ENCODE data around the gene BCL7C. TPM values are rescaled to one million over a fixed set of nuclear protein-coding genes. Genes with fewer than 3 reads are reported as not detected.

BCL7C gene
- total and polyA plus RNA-seq, 10 of the 15 experiments (the other 5 are each of a cell fraction or from before 2014, with no cell fraction given) = 1.1 to 30.5 (median 13.7) TPM

GRCh38 chr16:30922960-30923535 is 29.2 kb upstream of the BCL7C start (continued):
- TF ChIP-seq KAT2A (conservative IDR thresholded peaks at IDR 0.05; ENCODE audit: control insufficient read depth, low read depth, low read length) = no peak
- TF ChIP-seq ZBED1 (IDR thresholded peaks at IDR 0.05; ENCODE audit: borderline replicate concordance) = no peak
- TF ChIP-seq TAF1 (IDR thresholded peaks at IDR 0.05; ENCODE audit: borderline replicate concordance, low read depth, low read length) = peak; percentile 26; the same call in 1 of the 2 replicates
- peak; percentile 19; the same call in 1 of the 2 replicates for TF ChIP-seq SMAD5 (IDR thresholded peaks at IDR 0.05; ENCODE audit: low read depth)
- peak; percentile 42 for TF ChIP-seq TBL1XR1 (IDR thresholded peaks at IDR 0.05; ENCODE audit: low read depth, low read length)
- no peak for TF ChIP-seq SREBF2 (IDR thresholded peaks at IDR 0.05; ENCODE audit: low read length)
- TF ChIP-seq BRCA1 (IDR thresholded peaks at IDR 0.05; ENCODE audit: low read depth, low read length) = no peak
- TF ChIP-seq DPF2 (IDR thresholded peaks at IDR 0.05) = no peak
- TF ChIP-seq PBX3 (IDR thresholded peaks at IDR 0.05; ENCODE audit: insufficient replicate concordance, low read depth, low read length) = peak; percentile 34
- TF ChIP-seq SIX5 (IDR thresholded peaks at IDR 0.05; ENCODE audit: low read depth, low read length, severe bottlenecking) = peak; percentile 96
- peak; percentile 85 for TF ChIP-seq RELB (IDR thresholded peaks at IDR 0.05; ENCODE audit: low read depth)
- no peak for TF ChIP-seq CBX5 (IDR thresholded peaks at IDR 0.05; ENCODE audit: low read depth)
- TF ChIP-seq USF2 (IDR thresholded peaks at IDR 0.05; ENCODE audit: borderline replicate concordance, low read depth, low read length) = no peak; the same call in 1 of the 2 replicates
- TF ChIP-seq IRF3 (IDR thresholded peaks at IDR 0.05) = no peak
- TF ChIP-seq MEF2A (IDR thresholded peaks at IDR 0.05; ENCODE audit: insufficient read depth, low read depth, low read length) = 0 out of 2 replicates have a peak, but pooled peaks have one; percentile 38
- TF ChIP-seq ZNF592 (IDR thresholded peaks at IDR 0.05) = peak; percentile 99
- TF ChIP-seq PAX8 (IDR thresholded peaks at IDR 0.05) = no peak
- no peak for TF ChIP-seq BACH1 (IDR thresholded peaks at IDR 0.05; ENCODE audit: borderline replicate concordance)

Data from GM12878 (cell line).